ENCODE data around the gene MARCHF10.
"Not testable (repeated sequence)": the region's sequence is repeated elsewhere in the genome, so short reads cannot be mapped to it uniquely, and the experiment has no call there.

The MARCHF10 gene

GRCh38 chr17:62790564-62790986 is 17.5 kb downstream of the MARCHF10 start:
- DNase-seq (ENCODE audit: low read depth): no peak

DNA sequence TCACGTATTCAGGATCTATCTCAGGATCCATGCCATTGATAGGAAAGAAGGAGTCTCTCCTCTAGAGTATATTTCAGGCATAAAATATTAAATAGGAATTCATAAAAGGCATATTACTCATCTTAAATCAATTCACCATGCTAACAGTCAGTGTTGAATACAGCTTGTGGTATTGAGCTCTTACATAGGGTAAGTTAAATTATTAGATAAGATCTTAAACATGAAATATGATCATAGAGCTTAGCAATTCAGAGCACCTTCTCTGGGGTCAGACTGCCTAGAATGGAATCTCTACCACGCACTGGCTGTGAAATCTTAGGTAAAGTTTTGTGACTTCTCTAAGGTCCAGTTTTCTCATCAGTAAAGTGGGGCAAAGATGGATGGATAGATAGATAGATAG is 20.7 kb downstream of the MARCHF10 start:
- DNase-seq (ENCODE audit: low read depth): no peak

GRCh38 chr17:62786646-62787045 is 21.5 kb downstream of the MARCHF10 start:
- no peak for DNase-seq (ENCODE audit: low read depth)

GRCh38 chr17:62785983-62786382 is 22.1 kb downstream of the MARCHF10 start:
- DNase-seq (ENCODE audit: low read depth): not testable (repeated sequence)

DNA sequence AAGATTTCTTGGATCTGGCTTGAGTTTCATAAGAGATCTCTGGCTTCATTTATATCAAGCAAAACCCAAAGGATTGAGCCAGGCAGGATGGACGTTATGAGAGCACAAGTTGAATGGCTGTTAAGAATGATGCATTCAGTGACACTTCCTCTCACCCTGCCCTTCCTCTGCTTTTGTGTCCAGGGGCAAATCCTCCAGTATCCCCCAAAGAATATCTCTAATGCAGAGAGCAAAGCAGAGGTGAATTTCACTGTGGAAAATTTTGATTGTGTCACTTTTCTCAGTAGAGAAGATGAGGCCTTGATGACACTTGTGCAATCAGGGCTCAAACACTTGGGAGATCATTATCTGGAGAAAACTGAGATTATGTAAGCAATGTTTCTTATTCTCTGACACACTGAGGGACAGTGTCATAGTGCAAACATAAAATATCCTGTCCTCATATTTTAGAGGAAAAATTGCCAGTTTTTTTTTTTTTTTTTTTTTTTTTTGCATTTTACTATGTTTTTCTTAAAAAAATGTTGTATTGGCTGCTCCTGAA is 25.3 kb downstream of the MARCHF10 start:
- no peak for DNase-seq (ENCODE audit: low read depth)

- DNase-seq (ENCODE audit: low read depth): no peak
Observed at GRCh38 chr17:62781831-62782251, 26.3 kb downstream of the MARCHF10 start.

DNA sequence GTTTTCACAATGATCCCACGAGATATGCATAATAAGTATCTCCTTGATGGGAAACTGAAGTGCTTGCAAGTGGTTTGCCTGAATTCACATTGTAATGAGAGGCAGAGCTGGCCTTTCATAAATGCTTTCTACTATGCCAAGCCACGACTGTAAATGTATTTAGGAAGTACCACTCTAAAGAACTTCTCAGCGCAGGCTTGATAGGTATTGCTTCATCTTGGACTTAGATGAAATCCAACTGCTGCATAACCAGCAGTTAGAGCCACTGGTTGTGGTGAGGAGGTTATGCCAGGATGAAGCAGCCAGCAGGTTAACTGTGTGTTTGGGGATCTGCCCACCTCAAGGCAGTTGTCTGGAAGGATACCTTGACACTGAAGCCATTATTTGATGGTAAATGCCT is 26.8 kb downstream of the MARCHF10 start:
- no peak for DNase-seq (ENCODE audit: low read depth)

GRCh38 chr17:62780951-62781350 is 27.2 kb downstream of the MARCHF10 start:
- no peak for DNase-seq (ENCODE audit: low read depth)

GRCh38 chr17:62780269-62780668 is 27.8 kb downstream of the MARCHF10 start:
- no peak for DNase-seq (ENCODE audit: low read depth)

DNA sequence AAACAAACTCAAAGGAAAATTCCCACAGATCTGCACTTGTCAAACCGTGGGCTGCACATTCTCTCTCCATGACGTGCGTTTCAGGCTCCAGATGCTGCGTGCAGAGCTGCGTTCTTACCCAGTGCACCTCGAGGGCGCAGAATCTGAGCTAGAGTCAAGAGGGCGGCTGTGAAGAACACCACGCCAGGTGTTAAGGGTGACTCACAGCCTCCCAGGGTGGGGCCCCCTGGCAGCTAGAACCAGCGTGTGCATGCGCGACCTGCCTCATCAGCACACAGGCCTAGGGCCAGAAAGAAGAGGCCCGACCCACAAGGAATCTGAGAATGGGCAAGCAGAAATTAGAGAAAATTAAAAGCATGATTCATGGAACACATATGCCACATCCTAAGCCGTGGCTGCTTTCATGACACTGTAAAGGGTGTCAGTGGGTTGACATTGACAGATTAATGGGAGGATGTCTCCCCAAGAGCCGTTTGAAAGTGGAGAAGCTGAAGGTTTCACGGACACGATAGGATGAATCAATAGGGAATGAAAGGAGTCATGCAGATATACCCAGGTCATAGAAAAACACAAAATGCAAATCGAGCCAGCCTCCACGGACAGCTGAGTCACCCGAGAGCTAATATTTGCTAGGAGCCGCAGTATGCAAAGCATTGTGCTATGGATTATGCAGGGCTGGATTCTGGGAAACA is 29.0 kb downstream of the MARCHF10 start:
- no peak for DNase-seq (ENCODE audit: low read depth)

GRCh38 chr17:62775876-62776275 is 32.2 kb downstream of the MARCHF10 start:
- no peak for DNase-seq (ENCODE audit: low read depth)

GRCh38 chr17:62774338-62774737 is 33.8 kb downstream of the MARCHF10 start:
- no peak for DNase-seq (ENCODE audit: low read depth)

GRCh38 chr17:62767997-62768396 is 40.1 kb downstream of the MARCHF10 start:
- DNase-seq (ENCODE audit: low read depth): no peak

- no peak for DNase-seq (ENCODE audit: low read depth)
Observed at GRCh38 chr17:62765351-62765750, 42.8 kb downstream of the MARCHF10 start.

GRCh38 chr17:62763891-62764600 is 44.1 kb downstream of the MARCHF10 start:
- DNase-seq (ENCODE audit: low read depth): no peak

- DNase-seq (ENCODE audit: low read depth): no peak
Observed at GRCh38 chr17:62761884-62762283, 46.2 kb downstream of the MARCHF10 start.

DNA sequence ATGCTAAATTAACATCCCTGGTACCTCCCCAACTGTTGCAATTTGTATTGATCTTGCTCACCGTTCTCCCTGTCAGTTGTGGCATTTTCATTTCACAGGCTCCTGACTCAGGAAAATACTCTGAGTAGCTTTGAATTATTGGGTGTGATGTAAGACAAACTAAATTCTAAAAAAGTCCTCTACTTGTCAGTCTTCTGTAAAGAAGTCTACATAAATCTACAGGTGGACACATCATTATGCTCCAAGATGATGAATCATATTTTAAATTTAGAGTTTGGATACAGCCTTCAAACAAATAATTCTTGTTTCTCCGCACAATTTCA is 47.2 kb downstream of the MARCHF10 start:
- DNase-seq (ENCODE audit: low read depth): no peak

GRCh38 chr17:62760059-62760944 is 47.8 kb downstream of the MARCHF10 start:
- DNase-seq (ENCODE audit: low read depth): no peak

- no peak for DNase-seq (ENCODE audit: low read depth)
Observed at GRCh38 chr17:62757500-62757951, 50.6 kb downstream of the MARCHF10 start.

- DNase-seq (ENCODE audit: low read depth): no peak
Observed at GRCh38 chr17:62756198-62756597, 51.9 kb downstream of the MARCHF10 start.

- no peak for DNase-seq (ENCODE audit: low read depth)
Observed at GRCh38 chr17:62755141-62755851, 52.8 kb downstream of the MARCHF10 start.

DNA sequence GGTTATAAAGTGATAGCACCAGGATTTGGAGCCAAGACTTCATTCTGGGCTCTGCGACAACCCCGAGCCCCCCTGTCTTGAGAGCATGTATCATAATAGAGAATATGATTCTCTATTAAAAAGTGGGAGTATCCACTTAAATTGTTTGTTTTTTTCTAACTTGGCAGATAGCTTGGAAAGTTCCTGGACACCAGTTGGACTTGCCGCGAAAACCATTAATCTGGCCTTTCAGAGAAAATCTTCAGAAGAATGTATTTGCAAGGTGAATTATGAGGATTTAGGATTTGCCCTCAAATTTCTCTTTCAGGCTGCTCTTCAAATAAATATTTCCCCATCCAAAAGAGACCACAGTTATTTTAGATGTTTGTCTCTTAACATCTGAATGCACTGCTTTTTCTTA is 53.5 kb downstream of the MARCHF10 start:
- DNase-seq (ENCODE audit: low read depth): no peak
